ENCODE results near the gene CLCN7. TPM values are rescaled to one million over a fixed set of nuclear protein-coding genes. Genes with fewer than 3 reads are reported as not detected.
A peak's percentile ranks its signal among the peaks of the same experiment; 100 is the strongest.

The CLCN7 gene
- total RNA-seq, 2 donors from 2014 or later = 44.8 to 63.9 TPM

GRCh38 chr16:1414532-1415260 lies 60.1 kb downstream of the CLCN7 start, which contains the start of gene UNKL:
TSS of gene UNKL (minus strand) at chr16:1414704. CDS start at chr16:1414691, 13 bp downstream.
- peak within 1 kb of the TSS; percentile 79 for H3K27ac Mint-ChIP-seq
- H3K36me3 Mint-ChIP-seq (ENCODE audit: low read depth) = peaks cover 41% of the 10 kb centered on the region
- H3K4me3 Mint-ChIP-seq = peak within 1 kb of the TSS; percentile 70
- peak; percentile 73 for ATAC-seq (replicated peaks)
- H3K9me3 Mint-ChIP-seq = no peaks in the 10 kb centered on the region
- H3K27me3 Mint-ChIP-seq = no peaks in the 10 kb centered on the region
- H3K4me1 Mint-ChIP-seq = no peaks in the 10 kb centered on the region

- Mint-ChIP-seq H3K4me3 (peak overlapping the region; percentile 70), H3K9me3 (no peaks in the 10 kb centered on the region), H3K4me1 (no peaks in the 10 kb centered on the region), H3K27ac (peak overlapping the region; percentile 68), H3K27me3 (no peaks in the 10 kb centered on the region), H3K36me3 (ENCODE audit: low read depth) (peaks cover 41% of the 10 kb centered on the region)
- peak; percentile 75 for ATAC-seq (replicated peaks)
Observed at GRCh38 chr16:1413684-1414531, 60.9 kb downstream of the CLCN7 start.

GRCh38 chr16:1412847-1413246 lies 62.0 kb downstream of the CLCN7 start:
- Mint-ChIP-seq H3K27me3 (no peaks in the 10 kb centered on the region), H3K4me3 (peak overlapping the region; percentile 70), H3K27ac (peak overlapping the region; percentile 68), H3K9me3 (no peaks in the 10 kb centered on the region), H3K36me3 (ENCODE audit: low read depth) (peaks cover 30% of the 10 kb centered on the region), H3K4me1 (no peaks in the 10 kb centered on the region)
- no peak for ATAC-seq (replicated peaks)

- no peaks in the 10 kb centered on the region for H3K4me1 Mint-ChIP-seq
- H3K9me3 Mint-ChIP-seq = no peaks in the 10 kb centered on the region
- H3K27me3 Mint-ChIP-seq = no peaks in the 10 kb centered on the region
- peaks cover 42% of the 10 kb centered on the region for H3K36me3 Mint-ChIP-seq (ENCODE audit: low read depth)
- ATAC-seq (replicated peaks) = peak; percentile 96
- no peak overlapping the region for H3K27ac Mint-ChIP-seq
- H3K4me3 Mint-ChIP-seq = peak overlapping the region; percentile 56
Observed at GRCh38 chr16:1408171-1408837, 66.5 kb downstream of the CLCN7 start.

- Mint-ChIP-seq H3K4me3 (peak overlapping the region; percentile 56), H3K9me3 (no peaks in the 10 kb centered on the region), H3K36me3 (ENCODE audit: low read depth) (peaks cover 45% of the 10 kb centered on the region), H3K27me3 (no peaks in the 10 kb centered on the region), H3K4me1 (no peaks in the 10 kb centered on the region), H3K27ac (no peak overlapping the region)
- no peak for ATAC-seq (replicated peaks)
Observed at GRCh38 chr16:1407753-1408152, 67.1 kb downstream of the CLCN7 start.

- no peak overlapping the region for H3K27ac Mint-ChIP-seq
- H3K9me3 Mint-ChIP-seq = no peaks in the 10 kb centered on the region
- ATAC-seq (replicated peaks) = no peak
- H3K36me3 Mint-ChIP-seq (ENCODE audit: low read depth) = peaks cover 63% of the 10 kb centered on the region
- no peaks in the 10 kb centered on the region for H3K4me1 Mint-ChIP-seq
- H3K27me3 Mint-ChIP-seq = no peaks in the 10 kb centered on the region
- no peak overlapping the region for H3K4me3 Mint-ChIP-seq
Observed at GRCh38 chr16:1403733-1404132, 71.1 kb downstream of the CLCN7 start.

- Mint-ChIP-seq H3K4me1 (no peaks in the 10 kb centered on the region), H3K27ac (no peak overlapping the region), H3K4me3 (no peak overlapping the region), H3K36me3 (ENCODE audit: low read depth) (peaks cover 70% of the 10 kb centered on the region), H3K9me3 (no peaks in the 10 kb centered on the region), H3K27me3 (no peaks in the 10 kb centered on the region)
- no peak for ATAC-seq (replicated peaks)
Observed at GRCh38 chr16:1403036-1403435, 71.8 kb downstream of the CLCN7 start.

- Mint-ChIP-seq H3K27ac (no peak overlapping the region), H3K36me3 (ENCODE audit: low read depth) (peaks cover 66% of the 10 kb centered on the region), H3K27me3 (no peaks in the 10 kb centered on the region), H3K4me3 (no peak overlapping the region), H3K4me1 (no peaks in the 10 kb centered on the region), H3K9me3 (no peaks in the 10 kb centered on the region)
- no peak for ATAC-seq (replicated peaks)
Observed at GRCh38 chr16:1401758-1402154, 73.1 kb downstream of the CLCN7 start.

GRCh38 chr16:1401061-1401757 lies 73.6 kb downstream of the CLCN7 start:
- H3K27ac Mint-ChIP-seq = no peak overlapping the region
- no peaks in the 10 kb centered on the region for H3K9me3 Mint-ChIP-seq
- H3K4me3 Mint-ChIP-seq = no peak overlapping the region
- H3K27me3 Mint-ChIP-seq = no peaks in the 10 kb centered on the region
- no peak for ATAC-seq (replicated peaks)
- H3K36me3 Mint-ChIP-seq (ENCODE audit: low read depth) = peaks cover 61% of the 10 kb centered on the region
- H3K4me1 Mint-ChIP-seq = no peaks in the 10 kb centered on the region

GRCh38 chr16:1398826-1399581 lies 75.8 kb downstream of the CLCN7 start:
- no peak for ATAC-seq (replicated peaks)
- Mint-ChIP-seq H3K4me1 (no peaks in the 10 kb centered on the region), H3K36me3 (ENCODE audit: low read depth) (peaks cover 53% of the 10 kb centered on the region), H3K4me3 (no peak overlapping the region), H3K27ac (no peak overlapping the region), H3K27me3 (no peaks in the 10 kb centered on the region), H3K9me3 (no peaks in the 10 kb centered on the region)

GRCh38 chr16:1398351-1398750 lies 76.5 kb downstream of the CLCN7 start:
- Mint-ChIP-seq H3K9me3 (no peaks in the 10 kb centered on the region), H3K27ac (no peak overlapping the region)

GRCh38 chr16:1397779-1398178 lies 77.0 kb downstream of the CLCN7 start:
- H3K27ac Mint-ChIP-seq = no peak overlapping the region
- no peaks in the 10 kb centered on the region for H3K9me3 Mint-ChIP-seq
- no peaks in the 10 kb centered on the region for H3K27me3 Mint-ChIP-seq
- H3K4me1 Mint-ChIP-seq = no peaks in the 10 kb centered on the region
- no peak for ATAC-seq (replicated peaks)
- H3K36me3 Mint-ChIP-seq (ENCODE audit: low read depth) = peaks cover 48% of the 10 kb centered on the region
- no peak overlapping the region for H3K4me3 Mint-ChIP-seq

More at GRCh38 chr16:1398351-1398750, 76.5 kb downstream of the CLCN7 start:
- peaks cover 50% of the 10 kb centered on the region for H3K36me3 Mint-ChIP-seq (ENCODE audit: low read depth)
- H3K4me3 Mint-ChIP-seq = no peak overlapping the region
- no peak for ATAC-seq (replicated peaks)
- no peaks in the 10 kb centered on the region for H3K27me3 Mint-ChIP-seq
- H3K4me1 Mint-ChIP-seq = no peaks in the 10 kb centered on the region

- no peak for ATAC-seq (replicated peaks)
- Mint-ChIP-seq H3K4me1 (no peaks in the 10 kb centered on the region), H3K27ac (no peak overlapping the region), H3K4me3 (no peak overlapping the region), H3K27me3 (no peaks in the 10 kb centered on the region), H3K36me3 (ENCODE audit: low read depth) (peaks cover 41% of the 10 kb centered on the region), H3K9me3 (no peaks in the 10 kb centered on the region)
Observed at GRCh38 chr16:1395444-1396031, 79.3 kb downstream of the CLCN7 start.

Measured in activated T-helper 17 cell treated with anti-CD3 and anti-CD28 coated beads, Interleukin-2, amount 50 U/mL, for 72 hours (primary cell).